Gastroesophageal sphincter (tissue), 3 donors: ENCODE measurements around the gene GPR42.
"Not testable (repeated sequence)": the region's sequence is repeated elsewhere in the genome, so short reads cannot be mapped to it uniquely, and the experiment has no call there.

ENCODE experiments used
- EP300 ChIP-seq: sonication (generic); formaldehyde crosslinking; IDR thresholded peaks from one replicate; pipeline ENCODE4 v1.6.1; 2017; ENCODE audit warnings: antibody characterized with exemption, mild to moderate bottlenecking
- POLR2A ChIP-seq, 2 donors: fragments of 450-650 bp; IDR thresholded peaks; one replicate each; pipeline ENCODE4 v1.6.1; 2017; ENCODE audit warnings: antibody characterized with exemption in 2 of 2, mild to moderate bottlenecking in 2 of 2, moderate library complexity in 1 of 2
- POLR2AphosphoS5 ChIP-seq: sonication (generic); formaldehyde crosslinking; IDR thresholded peaks from one replicate; pipeline ENCODE4 v1.6.1; 2017; ENCODE audit warnings: antibody characterized with exemption
- TF ChIP-seq, protein P1 (sequence below), 4 experiments: fragments of 200-600 bp in 2 of 4; fragments of 450-650 bp in 2 of 4; sonication (generic) in 1 of 4; IDR thresholded peaks; one replicate each; pipeline ENCODE4 v1.5.1; 2017 to 2019; ENCODE audit warnings: antibody characterized with exemption in 4 of 4, mild to moderate bottlenecking in 2 of 4, moderate library complexity in 2 of 4

DNA sequence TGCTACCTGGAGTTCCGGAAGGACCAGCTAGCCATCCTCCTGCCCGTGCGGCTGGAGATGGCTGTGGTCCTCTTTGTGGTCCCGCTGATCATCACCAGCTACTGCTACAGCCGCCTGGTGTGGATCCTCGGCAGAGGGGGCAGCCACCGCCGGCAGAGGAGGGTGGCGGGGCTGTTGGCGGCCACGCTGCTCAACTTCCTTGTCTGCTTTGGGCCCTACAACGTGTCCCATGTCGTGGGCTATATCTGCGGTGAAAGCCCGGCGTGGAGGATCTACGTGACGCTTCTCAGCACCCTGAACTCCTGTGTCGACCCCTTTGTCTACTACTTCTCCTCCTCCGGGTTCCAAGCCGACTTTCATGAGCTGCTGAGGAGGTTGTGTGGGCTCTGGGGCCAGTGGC lies 11.5 kb upstream of the GPR42 start:
- TF ChIP-seq, protein P1, sequence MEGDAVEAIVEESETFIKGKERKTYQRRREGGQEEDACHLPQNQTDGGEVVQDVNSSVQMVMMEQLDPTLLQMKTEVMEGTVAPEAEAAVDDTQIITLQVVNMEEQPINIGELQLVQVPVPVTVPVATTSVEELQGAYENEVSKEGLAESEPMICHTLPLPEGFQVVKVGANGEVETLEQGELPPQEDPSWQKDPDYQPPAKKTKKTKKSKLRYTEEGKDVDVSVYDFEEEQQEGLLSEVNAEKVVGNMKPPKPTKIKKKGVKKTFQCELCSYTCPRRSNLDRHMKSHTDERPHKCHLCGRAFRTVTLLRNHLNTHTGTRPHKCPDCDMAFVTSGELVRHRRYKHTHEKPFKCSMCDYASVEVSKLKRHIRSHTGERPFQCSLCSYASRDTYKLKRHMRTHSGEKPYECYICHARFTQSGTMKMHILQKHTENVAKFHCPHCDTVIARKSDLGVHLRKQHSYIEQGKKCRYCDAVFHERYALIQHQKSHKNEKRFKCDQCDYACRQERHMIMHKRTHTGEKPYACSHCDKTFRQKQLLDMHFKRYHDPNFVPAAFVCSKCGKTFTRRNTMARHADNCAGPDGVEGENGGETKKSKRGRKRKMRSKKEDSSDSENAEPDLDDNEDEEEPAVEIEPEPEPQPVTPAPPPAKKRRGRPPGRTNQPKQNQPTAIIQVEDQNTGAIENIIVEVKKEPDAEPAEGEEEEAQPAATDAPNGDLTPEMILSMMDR (IDR thresholded peaks at IDR 0.05), result not testable (repeated sequence)
- TF ChIP-seq EP300; POLR2A (IDR thresholded peaks at IDR 0.05); POLR2AphosphoS5: not testable (repeated sequence)
